ENCODE data around the gene ZNF584. TPM values are rescaled to one million over a fixed set of nuclear protein-coding genes. Genes with fewer than 3 reads are reported as not detected.

ZNF584 gene
- total RNA-seq, 1 experiment from 2014 or later: 3.7 TPM

- Histone ChIP-seq H3K36me3 (replicated peaks; ENCODE audit: control insufficient read depth, insufficient read depth, low read length) (no peaks in the 10 kb centered on the region), H3K27me3 (ENCODE audit: control insufficient read depth, insufficient read depth, low read length) (peaks cover 12% of the 10 kb centered on the region), H3K4me3 (ENCODE audit: insufficient read depth, low read depth, low read length) (no peak overlapping the region)
- peak; percentile 40 for DNase-seq
Observed at GRCh38 chr19:58455306-58455705, 46.9 kb downstream of the ZNF584 start.

GRCh38 chr19:58456111-58456510, 47.7 kb downstream of the ZNF584 start:
- peak; percentile 28 for DNase-seq
- no peak overlapping the region for H3K4me3 ChIP-seq (ENCODE audit: insufficient read depth, low read depth, low read length)
- H3K27me3 ChIP-seq (ENCODE audit: control insufficient read depth, insufficient read depth, low read length): peaks cover 4% of the 10 kb centered on the region
- no peaks in the 10 kb centered on the region for H3K36me3 ChIP-seq (replicated peaks; ENCODE audit: control insufficient read depth, insufficient read depth, low read length)

GRCh38 chr19:58460039-58460438, 51.6 kb downstream of the ZNF584 start:
- Histone ChIP-seq H3K4me3 (ENCODE audit: insufficient read depth, low read depth, low read length) (no peak overlapping the region), H3K27me3 (ENCODE audit: control insufficient read depth, insufficient read depth, low read length) (no peaks in the 10 kb centered on the region), H3K36me3 (replicated peaks; ENCODE audit: control insufficient read depth, insufficient read depth, low read length) (no peaks in the 10 kb centered on the region)
- no peak for DNase-seq

GRCh38 chr19:58466089-58466759, 57.8 kb downstream of the ZNF584 start:
- H3K27me3 ChIP-seq (ENCODE audit: control insufficient read depth, insufficient read depth, low read length): peaks cover 4% of the 10 kb centered on the region; the same call in 1 of the 2 replicates
- no peaks in the 10 kb centered on the region for H3K36me3 ChIP-seq (replicated peaks; ENCODE audit: control insufficient read depth, insufficient read depth, low read length)
- peak overlapping the region; percentile 48 for H3K4me3 ChIP-seq (ENCODE audit: insufficient read depth, low read depth, low read length)
- DNase-seq: peak; percentile 27

GRCh38 chr19:58466760-58467589, 58.5 kb downstream of the ZNF584 start, which contains the start of gene ZNF324:
Gene ZNF324, plus strand, starts transcription at chr19:58467080. Its CDS starts 2,106 bp downstream, at chr19:58469186.
- DNase-seq: peak; percentile 99
- no peaks in the 10 kb centered on the region; the same call in 1 of the 2 replicates for H3K36me3 ChIP-seq (replicated peaks; ENCODE audit: control insufficient read depth, insufficient read depth, low read length)
- H3K4me3 ChIP-seq (ENCODE audit: insufficient read depth, low read depth, low read length): peak within 1 kb of the TSS; percentile 85
- H3K27me3 ChIP-seq (ENCODE audit: control insufficient read depth, insufficient read depth, low read length): peaks cover 4% of the 10 kb centered on the region; the same call in 1 of the 2 replicates

Other genes starting within 250 kb of the ZNF584 start
- 18.8 and 26.0 TPM in 2 replicates for gene ZNF274, start 225.6 kb upstream of the ZNF584 start, total RNA-seq (2014; rRNA removed; shearing (Covaris generic))
- gene ZNF544, start 179.7 kb upstream of the ZNF584 start, total RNA-seq (2014; rRNA removed; shearing (Covaris generic)): 31.6 and 35.4 TPM in 2 replicates
- gene ZNF8, start 129.7 kb upstream of the ZNF584 start, total RNA-seq (2014; rRNA removed; shearing (Covaris generic)): 9.4 and 11.9 TPM in 2 replicates
- gene ERVK3-1, start 103.3 kb upstream of the ZNF584 start, total RNA-seq (2014; rRNA removed; shearing (Covaris generic)): 21.7 and 24.8 TPM in 2 replicates
- gene ZSCAN22, start 81.7 kb upstream of the ZNF584 start, total RNA-seq (2014; rRNA removed; shearing (Covaris generic)): 2.6 and 2.7 TPM in 2 replicates
- 33.8 and 45.5 TPM in 2 replicates for gene A1BG, start 55.2 kb upstream of the ZNF584 start, total RNA-seq (2014; rRNA removed; shearing (Covaris generic))
- gene ZNF497, start 45.9 kb upstream of the ZNF584 start, total RNA-seq (2014; rRNA removed; shearing (Covaris generic)): 3.0 and 3.2 TPM in 2 replicates
- gene ZNF837, start 27.6 kb upstream of the ZNF584 start, total RNA-seq (2014; rRNA removed; shearing (Covaris generic)): 4.4 and 7.7 TPM in 2 replicates
- gene RPS5, start 21.4 kb upstream of the ZNF584 start, total RNA-seq (2014; rRNA removed; shearing (Covaris generic)): 2,794 and 2,937 TPM in 2 replicates
- gene RNF225, start 13.0 kb upstream of the ZNF584 start, total RNA-seq (2014; rRNA removed; shearing (Covaris generic)): 0.70 TPM in 1 of 2 replicates, not detected in the other
- 2.1 and 3.8 TPM in 2 replicates for gene ZNF132, start 31.5 kb downstream of the ZNF584 start, total RNA-seq (2014; rRNA removed; shearing (Covaris generic))
- gene ZNF324B, start 43.0 kb downstream of the ZNF584 start, total RNA-seq (2014; rRNA removed; shearing (Covaris generic)): 2.6 and 4.7 TPM in 2 replicates
- 6.6 and 6.8 TPM in 2 replicates for gene ZNF324, start 58.4 kb downstream of the ZNF584 start, total RNA-seq (2014; rRNA removed; shearing (Covaris generic))
- 7.4 and 8.4 TPM in 2 replicates for gene ZNF446, start 67.7 kb downstream of the ZNF584 start, total RNA-seq (2014; rRNA removed; shearing (Covaris generic))
- gene SLC27A5, start 103.3 kb downstream of the ZNF584 start, total RNA-seq (2014; rRNA removed; shearing (Covaris generic)): 19.4 and 23.9 TPM in 2 replicates
- gene ZBTB45, start 111.2 kb downstream of the ZNF584 start, total RNA-seq (2014; rRNA removed; shearing (Covaris generic)): 12.6 and 20.4 TPM in 2 replicates
- 1,648 and 1,979 TPM in 2 replicates for gene TRIM28, start 135.4 kb downstream of the ZNF584 start, total RNA-seq (2014; rRNA removed; shearing (Covaris generic))
- 85.9 and 96.2 TPM in 2 replicates for gene CHMP2A, start 146.5 kb downstream of the ZNF584 start, total RNA-seq (2014; rRNA removed; shearing (Covaris generic))
- 131 and 188 TPM in 2 replicates for gene UBE2M, start 150.0 kb downstream of the ZNF584 start, total RNA-seq (2014; rRNA removed; shearing (Covaris generic))
- 11.0 and 12.5 TPM in 2 replicates for gene MZF1, start 164.7 kb downstream of the ZNF584 start, total RNA-seq (2014; rRNA removed; shearing (Covaris generic))

All from H7 (cell line).